Osteoblast (primary cell): ENCODE data around the gene CC2D1A. TPM values are rescaled to one million over a fixed set of nuclear protein-coding genes. Genes with fewer than 3 reads are reported as not detected.

Experiments used
- DNase-seq: peaks from one replicate; pipeline ENCODE4 v3.0.0; 2011; ENCODE audit warnings: low spot score, mixed read lengths; ENCODE audit not compliant: insufficient read length; ENCODE audit errors: missing footprints
- H2AFZ ChIP-seq: 2 replicates; pipeline ENCODE4 v1.6.0; 2011; ENCODE audit warnings: mild to moderate bottlenecking, low read length
- H3K27ac ChIP-seq: 2 replicates; pipeline ENCODE4 v1.5.1; 2011; ENCODE audit warnings: mild to moderate bottlenecking, low read depth, low read length, moderate library complexity
- H3K27me3 ChIP-seq: 2 replicates; pipeline ENCODE4 v1.6.0; 2012; ENCODE audit warnings: mild to moderate bottlenecking, control low read depth, inconsistent platforms, low read length, moderate library complexity; ENCODE audit not compliant: insufficient read depth
- H3K36me3 ChIP-seq: 2 replicates; pipeline ENCODE4 v1.5.1; 2011; ENCODE audit warnings: mild to moderate bottlenecking, low read length, control low read depth, moderate library complexity; ENCODE audit not compliant: insufficient read depth
- H3K4me1 ChIP-seq: 2 replicates; pipeline ENCODE4 v1.5.1; 2011; ENCODE audit warnings: mild to moderate bottlenecking, low read length, control low read depth, moderate library complexity; ENCODE audit not compliant: insufficient read depth
- H3K4me2 ChIP-seq: 2 replicates; pipeline ENCODE4 v1.6.0; 2011; ENCODE audit warnings: mild to moderate bottlenecking, low read length; ENCODE audit not compliant: insufficient read depth
- H3K4me3 ChIP-seq: fragments of 200-600 bp; sonication (generic); 3 replicates; pipeline ENCODE4 v1.5.1; 2012; ENCODE audit warnings: mild to moderate bottlenecking, low read length, inconsistent platforms; ENCODE audit not compliant: insufficient read depth
- H3K79me2 ChIP-seq: 2 replicates; pipeline ENCODE4 v1.6.0; 2012; ENCODE audit warnings: mild to moderate bottlenecking, low read length, control low read depth, inconsistent platforms; ENCODE audit not compliant: insufficient read depth
- H3K9me3 ChIP-seq: 2 replicates; pipeline ENCODE4 v1.5.1; 2011; ENCODE audit warnings: low read depth, low read length, control low read depth
- H4K20me1 ChIP-seq: 2 replicates; pipeline ENCODE4 v1.6.0; 2012; ENCODE audit warnings: mild to moderate bottlenecking, low read length, control low read depth; ENCODE audit not compliant: insufficient read depth
- total RNA-seq: library from RNA; depleted of rRNA; stranded (reverse); fragments of >200 nt; gene quantifications from 2 replicates; pipeline ENCODE4 v1.2.3, GENCODE V29; 2012
- TF ChIP-seq, protein P1 (sequence below): IDR thresholded peaks from 2 replicates; pipeline ENCODE4 v1.5.1; 2011; ENCODE audit warnings: mild to moderate bottlenecking, low read depth, low read length, moderate library complexity; ENCODE audit errors: extremely low read depth

CC2D1A gene
- total RNA-seq, 1 donor: 19.2 TPM

DNA sequence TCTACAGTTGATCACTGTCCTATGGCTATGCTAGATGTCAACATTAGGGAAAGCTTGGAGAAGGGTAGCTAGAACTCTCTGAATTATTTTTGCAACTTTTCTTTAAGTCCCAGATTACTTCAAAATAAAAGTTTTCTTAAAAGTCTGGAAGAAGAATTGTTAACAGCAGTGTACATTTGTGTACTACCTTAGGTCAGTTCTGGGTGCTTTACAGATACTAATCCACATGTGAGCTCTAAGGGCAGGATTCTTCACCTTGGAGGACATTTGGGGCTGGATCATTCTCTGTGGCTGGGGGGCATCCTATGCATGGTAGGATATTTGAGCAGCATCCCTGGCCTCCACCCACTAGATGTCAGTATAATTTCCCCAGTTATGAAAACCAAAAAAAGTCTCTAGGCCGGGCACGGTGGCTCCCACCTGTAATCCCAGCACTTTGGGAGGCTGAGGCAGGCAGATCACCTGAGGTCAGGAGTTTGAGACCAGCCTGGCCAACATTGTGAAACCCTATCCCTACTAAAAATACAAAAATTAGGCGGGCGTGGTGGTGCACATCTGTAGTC is 2.9 kb upstream of the CC2D1A start:
- Histone ChIP-seq H3K9me3 (no peaks in the 10 kb centered on the region), H3K4me3 (no peak overlapping the region), H3K79me2 (no peaks in the 10 kb centered on the region), H3K36me3 (no peaks in the 10 kb centered on the region), H3K27ac (no peak overlapping the region), H3K4me2 (no peak overlapping the region), H3K4me1 (peaks cover 18% of the 10 kb centered on the region), H3K27me3 (no peaks in the 10 kb centered on the region), H4K20me1 (no peaks in the 10 kb centered on the region), H2AFZ (no peak overlapping the region)
- DNase-seq: peak; percentile 51
- TF ChIP-seq, protein P1, sequence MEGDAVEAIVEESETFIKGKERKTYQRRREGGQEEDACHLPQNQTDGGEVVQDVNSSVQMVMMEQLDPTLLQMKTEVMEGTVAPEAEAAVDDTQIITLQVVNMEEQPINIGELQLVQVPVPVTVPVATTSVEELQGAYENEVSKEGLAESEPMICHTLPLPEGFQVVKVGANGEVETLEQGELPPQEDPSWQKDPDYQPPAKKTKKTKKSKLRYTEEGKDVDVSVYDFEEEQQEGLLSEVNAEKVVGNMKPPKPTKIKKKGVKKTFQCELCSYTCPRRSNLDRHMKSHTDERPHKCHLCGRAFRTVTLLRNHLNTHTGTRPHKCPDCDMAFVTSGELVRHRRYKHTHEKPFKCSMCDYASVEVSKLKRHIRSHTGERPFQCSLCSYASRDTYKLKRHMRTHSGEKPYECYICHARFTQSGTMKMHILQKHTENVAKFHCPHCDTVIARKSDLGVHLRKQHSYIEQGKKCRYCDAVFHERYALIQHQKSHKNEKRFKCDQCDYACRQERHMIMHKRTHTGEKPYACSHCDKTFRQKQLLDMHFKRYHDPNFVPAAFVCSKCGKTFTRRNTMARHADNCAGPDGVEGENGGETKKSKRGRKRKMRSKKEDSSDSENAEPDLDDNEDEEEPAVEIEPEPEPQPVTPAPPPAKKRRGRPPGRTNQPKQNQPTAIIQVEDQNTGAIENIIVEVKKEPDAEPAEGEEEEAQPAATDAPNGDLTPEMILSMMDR: peak; percentile 40

DNA sequence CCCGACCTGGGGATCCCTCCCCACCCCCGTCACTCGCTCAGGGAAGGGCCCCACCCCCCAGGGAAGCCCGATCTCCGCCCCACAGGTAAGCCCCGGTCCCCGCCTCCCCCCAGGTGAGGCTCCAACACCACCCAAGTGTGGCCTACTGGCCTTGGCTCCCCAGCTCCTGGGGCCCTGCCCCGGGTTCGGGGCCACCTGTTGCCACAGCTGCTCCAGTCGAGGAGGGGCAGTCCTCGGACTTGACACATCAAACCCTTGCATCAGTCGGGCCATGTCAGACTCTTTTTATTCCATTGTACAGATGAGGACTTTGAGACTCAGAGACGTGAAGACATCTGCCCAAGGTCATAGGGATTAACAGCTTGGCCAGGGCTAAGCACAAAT is 512 bp downstream of the CC2D1A start:
- TF ChIP-seq, protein P1: no peak
- Histone ChIP-seq H2AFZ (peak overlapping the region; percentile 90), H3K36me3 (no peaks in the 10 kb centered on the region), H3K4me1 (peaks cover 4% of the 10 kb centered on the region), H3K27ac (no peak overlapping the region), H3K4me2 (peak overlapping the region; percentile 88), H3K4me3 (peak overlapping the region; percentile 92), H3K79me2 (no peaks in the 10 kb centered on the region), H3K9me3 (no peaks in the 10 kb centered on the region), H4K20me1 (no peaks in the 10 kb centered on the region), H3K27me3 (no peaks in the 10 kb centered on the region)
- DNase-seq: peak; percentile 73

DNA sequence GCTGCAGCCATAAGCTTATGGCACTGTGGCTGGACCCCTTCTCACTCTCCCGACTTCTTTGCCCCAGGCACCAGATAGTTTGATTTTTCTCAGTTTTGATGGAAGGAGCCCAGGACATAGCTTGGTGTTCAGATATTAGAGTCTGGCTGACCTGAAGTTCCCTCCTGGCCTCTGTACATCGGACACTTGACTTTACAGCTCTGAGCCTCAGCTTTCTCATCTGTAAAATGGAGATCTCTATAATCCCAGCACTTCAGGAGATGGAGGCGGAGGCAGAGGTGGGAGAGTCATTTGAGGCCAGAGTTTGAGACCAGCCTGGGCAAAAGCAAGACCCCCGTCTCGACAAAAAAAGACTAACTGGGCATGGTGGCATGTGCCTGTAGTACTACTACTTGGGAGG is 909 bp downstream of the CC2D1A start:
- no peak for DNase-seq
- peak overlapping the region; percentile 90 for H2AFZ ChIP-seq

DNA sequence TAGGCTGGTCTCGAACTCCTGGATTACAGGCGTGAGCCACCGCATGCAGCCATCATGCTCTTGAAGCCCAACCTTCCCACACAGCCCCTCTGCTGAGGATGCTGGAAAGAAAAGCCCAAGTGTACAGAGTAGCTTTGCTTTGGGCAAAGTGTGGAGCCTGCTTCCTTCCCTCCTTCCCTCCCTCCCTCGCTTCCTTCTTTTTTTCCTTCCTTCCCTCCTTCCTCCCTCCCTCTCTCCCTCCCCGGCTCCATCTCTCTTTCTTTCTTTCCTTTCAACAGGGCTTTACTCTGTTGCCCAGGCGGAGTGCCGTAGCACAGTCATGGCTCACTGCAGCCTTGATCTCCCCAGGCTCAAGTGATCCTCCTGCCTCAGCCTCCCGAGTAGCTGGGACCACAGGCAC is 2.7 kb downstream of the CC2D1A start:
- no peaks in the 10 kb centered on the region for H3K9me3 ChIP-seq
- peaks cover 4% of the 10 kb centered on the region for H3K4me1 ChIP-seq
- TF ChIP-seq, protein P1: no peak
- H3K36me3 ChIP-seq: peaks cover 4% of the 10 kb centered on the region
- no peak overlapping the region for H3K4me3 ChIP-seq
- H3K4me2 ChIP-seq: no peak overlapping the region
- H4K20me1 ChIP-seq: no peaks in the 10 kb centered on the region
- no peak overlapping the region for H3K27ac ChIP-seq
- no peaks in the 10 kb centered on the region for H3K27me3 ChIP-seq
- no peak overlapping the region for H2AFZ ChIP-seq
- H3K79me2 ChIP-seq: no peaks in the 10 kb centered on the region
- no peak for DNase-seq

More for the DNA sequence above, 909 bp downstream of the CC2D1A start:
- no peaks in the 10 kb centered on the region for H3K9me3 ChIP-seq
- H3K36me3 ChIP-seq: no peaks in the 10 kb centered on the region
- H3K79me2 ChIP-seq: no peaks in the 10 kb centered on the region
- peak overlapping the region; percentile 92 for H3K4me3 ChIP-seq
- H3K4me1 ChIP-seq: peaks cover 4% of the 10 kb centered on the region
- TF ChIP-seq, protein P1: no peak
- no peak overlapping the region for H3K27ac ChIP-seq
- no peaks in the 10 kb centered on the region for H4K20me1 ChIP-seq
- no peaks in the 10 kb centered on the region for H3K27me3 ChIP-seq
- peak overlapping the region; percentile 88 for H3K4me2 ChIP-seq
